ENCODE measurements around the gene CHGA.

DNA sequence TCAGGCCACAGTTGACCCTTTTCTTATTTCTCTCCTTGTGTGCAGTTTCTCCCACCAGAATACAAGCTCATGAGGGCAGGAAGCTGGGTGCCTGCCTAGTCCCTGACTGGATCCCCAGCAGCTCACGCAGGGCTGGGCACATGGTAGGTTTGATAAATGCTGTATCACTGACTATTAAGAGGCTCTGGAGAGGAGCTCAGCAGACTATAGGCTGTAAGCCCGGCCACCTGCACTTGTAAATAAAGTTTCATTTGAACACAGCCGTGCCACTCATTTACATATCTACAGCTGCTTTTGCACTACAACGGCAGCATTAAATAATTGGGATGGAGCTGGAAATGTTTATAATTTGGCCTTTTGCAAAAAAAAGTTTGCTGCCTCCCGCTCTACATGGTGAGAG lies 32.0 kb downstream of the CHGA start:
- TF ChIP-seq CTCF (IDR thresholded peaks at IDR 0.05) (no peak), MAZ (IDR thresholded peaks at IDR 0.05; ENCODE audit: borderline replicate concordance, low read depth, low read length) (no peak), RFX5 (IDR thresholded peaks at IDR 0.05) (no peak), HDAC2 (IDR thresholded peaks at IDR 0.05) (no peak), ELK1 (IDR thresholded peaks at IDR 0.05; ENCODE audit: low read depth, low read length) (no peak)
